Esophagus muscularis mucosa (tissue), 4 donors: ENCODE measurements around the gene PDGFRB.

Source experiments
- CTCF ChIP-seq, 3 experiments: fragments of 200-600 bp in 2 of 3; fragments of 450-650 bp in 1 of 3; sonication (generic) in 2 of 3; IDR thresholded peaks; one replicate each; pipeline ENCODE4 v1.5.1; 2017 to 2019; ENCODE audit warnings: antibody characterized with exemption in 3 of 3, mild to moderate bottlenecking in 2 of 3, moderate library complexity in 1 of 3
- EP300 ChIP-seq: sonication (generic); formaldehyde crosslinking; IDR thresholded peaks from one replicate; pipeline ENCODE4 v1.6.1; 2017; ENCODE audit warnings: antibody characterized with exemption
- POLR2A ChIP-seq: fragments of 450-650 bp; IDR thresholded peaks from one replicate; pipeline ENCODE4 v1.6.1; 2017; ENCODE audit warnings: antibody characterized with exemption, moderate library complexity, mild to moderate bottlenecking, low read depth

- TF ChIP-seq CTCF (IDR thresholded peaks at IDR 0.05) (no peak), EP300 (no peak), POLR2A (no peak)
Measured at GRCh38 chr5:150108711-150109514, 46.7 kb downstream of the PDGFRB start.
